ENCODE measurements around the gene MPP3. TPM values are rescaled to one million over a fixed set of nuclear protein-coding genes. Genes with fewer than 3 reads are reported as not detected.

The MPP3 gene
- total RNA-seq, 1 experiment from 2014 or later = 19.9 TPM

DNA sequence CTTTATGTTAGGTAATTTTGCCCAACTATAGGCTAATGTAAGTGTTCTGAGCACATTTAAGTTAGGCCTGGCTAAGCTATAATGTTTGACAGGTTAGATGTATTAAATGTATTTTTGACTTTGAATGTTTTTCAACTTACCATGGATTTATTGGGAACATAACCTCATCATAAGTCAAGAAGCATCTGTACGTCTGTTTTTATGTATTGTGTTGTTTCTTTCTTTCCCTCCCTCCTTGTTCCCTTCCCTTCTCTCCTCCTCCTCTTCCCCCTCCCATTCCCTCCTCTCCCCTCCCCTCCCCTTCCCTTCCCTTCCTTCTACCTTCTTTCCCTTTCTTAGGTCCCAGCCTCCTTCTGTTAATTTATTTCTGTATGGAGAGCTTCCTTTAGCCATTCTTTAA lies 43.5 kb downstream of the MPP3 start:
- Mint-ChIP-seq H3K27me3 (ENCODE audit: unreplicated experiment) (peaks cover 19% of the 10 kb centered on the region), H3K27ac (ENCODE audit: unreplicated experiment) (no peak overlapping the region), H3K36me3 (ENCODE audit: insufficient read depth, unreplicated experiment) (no peaks in the 10 kb centered on the region), H3K9me3 (ENCODE audit: low read depth, unreplicated experiment) (peaks cover 4% of the 10 kb centered on the region), H3K4me3 (ENCODE audit: low read depth, unreplicated experiment) (no peak overlapping the region), H3K4me1 (ENCODE audit: low read depth, unreplicated experiment) (peaks cover 12% of the 10 kb centered on the region)
- no peak for DNase-seq
- intact Hi-C loops (cut with micrococcal nuclease; ENCODE audit: unreplicated experiment) = loop anchor here (5.0 kb wide), 1 partner anchor 58 kb away; the partner anchor contains the start of gene CD300LG
- TF ChIP-seq CTCF (IDR thresholded peaks at IDR 0.05; ENCODE audit: unreplicated experiment) = no peak
- CTCF ChIA-PET = interaction anchor here (0.7 to 2.0 kb wide), 2 partner anchors 57 to 390 kb away, joined by 4 to 10 read pairs; no protein-coding TSS in a partner anchor
- BruUV-seq (replicated peaks) = no TSS peak

DNA sequence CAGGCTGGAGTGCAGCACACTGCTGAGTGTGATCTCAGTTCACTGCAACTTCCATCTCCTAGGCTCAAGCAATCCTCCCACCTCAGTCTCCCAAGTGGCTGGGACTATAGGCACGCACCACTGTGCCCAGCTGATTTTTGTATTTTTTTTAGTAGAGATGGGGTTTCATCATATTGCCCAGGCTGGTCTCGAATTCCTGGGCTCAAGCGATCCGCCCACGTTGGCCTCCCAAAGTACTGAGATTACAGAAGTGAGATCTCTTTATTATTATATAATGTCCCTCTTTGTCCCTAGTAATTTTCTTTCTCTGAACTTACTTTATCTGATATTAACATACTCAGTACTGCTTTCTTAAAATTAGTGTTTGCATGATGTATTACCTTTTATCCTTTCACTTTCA lies 44.4 kb downstream of the MPP3 start:
- intact Hi-C loops (cut with micrococcal nuclease; ENCODE audit: unreplicated experiment) = loop anchor here (5.0 kb wide), 1 partner anchor 59 kb away; the partner anchor contains the start of gene CD300LG
- no TSS peak for BruUV-seq (replicated peaks)

GRCh38 chr17:43787728-43788127 lies 45.2 kb downstream of the MPP3 start:
- intact Hi-C loops (cut with micrococcal nuclease; ENCODE audit: unreplicated experiment) = loop anchor here (5.0 kb wide), 1 partner anchor 60 kb away; the partner anchor contains the start of gene CD300LG
- Mint-ChIP-seq H3K27me3 (ENCODE audit: unreplicated experiment) (peaks cover 28% of the 10 kb centered on the region), H3K4me3 (ENCODE audit: low read depth, unreplicated experiment) (no peak overlapping the region), H3K4me1 (ENCODE audit: low read depth, unreplicated experiment) (peaks cover 12% of the 10 kb centered on the region), H3K27ac (ENCODE audit: unreplicated experiment) (no peak overlapping the region), H3K9me3 (ENCODE audit: low read depth, unreplicated experiment) (peaks cover 4% of the 10 kb centered on the region), H3K36me3 (ENCODE audit: insufficient read depth, unreplicated experiment) (no peaks in the 10 kb centered on the region)
- DNase-seq = no peak
- CTCF ChIA-PET = interaction anchor here (1.0 to 1.5 kb wide), 2 partner anchors 59 to 70 kb away, joined by 3 to 4 read pairs; partner anchors contain the start of gene CD300LG
- BruUV-seq (replicated peaks) = no TSS peak
- no peak for TF ChIP-seq CTCF (IDR thresholded peaks at IDR 0.05; ENCODE audit: unreplicated experiment)

More for the DNA sequence above, 44.4 kb downstream of the MPP3 start:
- Mint-ChIP-seq H3K9me3 (ENCODE audit: low read depth, unreplicated experiment) (peaks cover 4% of the 10 kb centered on the region), H3K27ac (ENCODE audit: unreplicated experiment) (no peak overlapping the region), H3K4me1 (ENCODE audit: low read depth, unreplicated experiment) (peaks cover 12% of the 10 kb centered on the region), H3K36me3 (ENCODE audit: insufficient read depth, unreplicated experiment) (no peaks in the 10 kb centered on the region), H3K4me3 (ENCODE audit: low read depth, unreplicated experiment) (no peak overlapping the region), H3K27me3 (ENCODE audit: unreplicated experiment) (peaks cover 20% of the 10 kb centered on the region)
- TF ChIP-seq CTCF (IDR thresholded peaks at IDR 0.05; ENCODE audit: unreplicated experiment) = no peak
- no peak for DNase-seq
- CTCF ChIA-PET = interaction anchor here (0.7 kb wide), 1 partner anchor 205 kb away, joined by 3 read pairs; no protein-coding TSS in a partner anchor

DNA sequence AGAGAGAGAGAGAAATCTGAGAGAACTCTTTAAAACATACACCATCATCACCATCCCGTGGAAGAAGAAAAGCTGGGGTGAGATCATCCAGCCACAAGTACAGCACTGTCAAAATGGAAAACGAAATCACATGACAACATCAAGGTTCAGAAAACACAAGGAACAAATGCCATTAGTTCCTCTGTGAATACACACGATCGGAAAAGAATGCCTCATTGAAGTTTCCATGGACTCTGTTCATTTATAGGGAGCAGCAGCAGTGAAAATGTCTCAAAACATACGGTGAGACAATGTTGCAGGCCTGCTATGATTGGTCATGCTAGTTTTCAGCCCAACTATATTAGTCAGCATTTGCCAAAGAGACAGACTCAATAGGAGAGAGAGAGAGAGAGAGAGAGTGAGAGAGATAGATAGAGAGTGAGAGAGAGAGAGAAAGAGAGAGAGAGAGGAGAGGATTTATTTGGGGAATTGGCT lies 48.3 kb downstream of the MPP3 start:
- intact Hi-C loops (cut with micrococcal nuclease; ENCODE audit: unreplicated experiment) = loop anchor here (5.0 kb wide), 1 partner anchor 63 kb away; the partner anchor contains the start of gene CD300LG
- peaks cover 59% of the 10 kb centered on the region for H3K27me3 Mint-ChIP-seq (ENCODE audit: unreplicated experiment)

More for the DNA sequence above, 48.3 kb downstream of the MPP3 start:
- CTCF ChIA-PET = no interaction called here
- Mint-ChIP-seq H3K36me3 (ENCODE audit: insufficient read depth, unreplicated experiment) (no peaks in the 10 kb centered on the region), H3K4me1 (ENCODE audit: low read depth, unreplicated experiment) (no peaks in the 10 kb centered on the region), H3K4me3 (ENCODE audit: low read depth, unreplicated experiment) (no peak overlapping the region), H3K9me3 (ENCODE audit: low read depth, unreplicated experiment) (peaks cover 3% of the 10 kb centered on the region), H3K27ac (ENCODE audit: unreplicated experiment) (no peak overlapping the region)
- no peak for DNase-seq
- BruUV-seq (replicated peaks) = no TSS peak
- TF ChIP-seq CTCF (IDR thresholded peaks at IDR 0.05; ENCODE audit: unreplicated experiment) = no peak

All from Calu3 (cell line).